Measurements from ENCODE around the gene ZNF385B.
"Not testable (repeated sequence)": the region's sequence is repeated elsewhere in the genome, so short reads cannot be mapped to it uniquely, and the experiment has no call there.

The ZNF385B gene

GRCh38 chr2:179467111-179467510 lies 394.3 kb downstream of the ZNF385B start:
- Histone ChIP-seq H3K27me3 (ENCODE audit: insufficient read depth, poor library complexity, severe bottlenecking) (no peaks in the 10 kb centered on the region), H3K4me3 (replicated peaks; ENCODE audit: insufficient read depth, low read length) (no peak overlapping the region), H3K27ac (replicated peaks) (no peak overlapping the region)
- DNase-seq (ENCODE audit: low read depth in 1 of 2, low spot score in 1 of 2), result no peak
- TF ChIP-seq GABPA (IDR thresholded peaks at IDR 0.05; ENCODE audit: low read depth), result no peak

GRCh38 chr2:179461420-179461819 lies 400.0 kb downstream of the ZNF385B start:
- TF ChIP-seq POLR2AphosphoS5 (IDR thresholded peaks at IDR 0.05; ENCODE audit: low read depth), result no peak
- no peak for TF ChIP-seq CTCF (IDR thresholded peaks at IDR 0.05; ENCODE audit: insufficient read depth, low read length)
- TF ChIP-seq GABPA (IDR thresholded peaks at IDR 0.05; ENCODE audit: low read depth), result no peak
- no peak for TF ChIP-seq SPI1 (IDR thresholded peaks at IDR 0.05; ENCODE audit: borderline replicate concordance, low read depth)
- TF ChIP-seq REST (IDR thresholded peaks at IDR 0.05; ENCODE audit: insufficient replicate concordance, low read depth), result no peak
- H3K4me3 ChIP-seq (replicated peaks; ENCODE audit: insufficient read depth, low read length), result no peak overlapping the region
- DNase-seq (ENCODE audit: low read depth in 1 of 2, low spot score in 1 of 2), result no peak
- no peaks in the 10 kb centered on the region for H3K27me3 ChIP-seq (ENCODE audit: insufficient read depth, poor library complexity, severe bottlenecking)
- H3K27ac ChIP-seq (replicated peaks), result no peak overlapping the region

GRCh38 chr2:179460181-179460929 lies 401.1 kb downstream of the ZNF385B start:
- Histone ChIP-seq H3K27ac (replicated peaks) (no peak overlapping the region), H3K27me3 (ENCODE audit: insufficient read depth, poor library complexity, severe bottlenecking) (no peaks in the 10 kb centered on the region), H3K4me3 (replicated peaks; ENCODE audit: insufficient read depth, low read length) (no peak overlapping the region)
- TF ChIP-seq SPI1 (IDR thresholded peaks at IDR 0.05; ENCODE audit: borderline replicate concordance, low read depth) (no peak), GABPA (IDR thresholded peaks at IDR 0.05; ENCODE audit: low read depth) (no peak), REST (IDR thresholded peaks at IDR 0.05; ENCODE audit: insufficient replicate concordance, low read depth) (no peak), CTCF (IDR thresholded peaks at IDR 0.05; ENCODE audit: insufficient read depth, low read length) (no peak), POLR2AphosphoS5 (IDR thresholded peaks at IDR 0.05; ENCODE audit: low read depth) (no peak)
- DNase-seq (ENCODE audit: low read depth in 1 of 2, low spot score in 1 of 2), result no peak

DNA sequence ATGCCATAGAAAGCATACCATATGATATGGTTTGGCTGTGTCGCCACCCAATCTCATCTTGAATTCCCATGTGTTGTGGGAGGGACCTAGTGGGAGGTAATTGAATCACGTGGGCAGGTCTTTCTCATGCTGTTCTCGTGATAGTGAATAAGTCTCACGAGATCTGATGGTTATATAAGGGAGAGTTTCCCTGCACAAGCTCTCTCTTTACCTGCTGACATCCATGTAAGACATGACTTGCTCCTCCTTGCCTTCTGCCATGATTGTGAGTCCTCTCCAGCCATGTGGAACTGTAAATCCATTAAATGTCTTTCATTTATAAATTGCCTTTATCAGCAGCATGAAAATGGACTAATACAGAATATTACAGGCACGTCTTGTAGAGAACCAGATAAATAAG lies 403.3 kb downstream of the ZNF385B start:
- not testable (repeated sequence) for DNase-seq (ENCODE audit: low read depth in 1 of 2, low spot score in 1 of 2); H3K27me3 ChIP-seq (ENCODE audit: insufficient read depth, poor library complexity, severe bottlenecking); H3K4me3 ChIP-seq (replicated peaks; ENCODE audit: insufficient read depth, low read length); H3K27ac ChIP-seq (replicated peaks)

DNA sequence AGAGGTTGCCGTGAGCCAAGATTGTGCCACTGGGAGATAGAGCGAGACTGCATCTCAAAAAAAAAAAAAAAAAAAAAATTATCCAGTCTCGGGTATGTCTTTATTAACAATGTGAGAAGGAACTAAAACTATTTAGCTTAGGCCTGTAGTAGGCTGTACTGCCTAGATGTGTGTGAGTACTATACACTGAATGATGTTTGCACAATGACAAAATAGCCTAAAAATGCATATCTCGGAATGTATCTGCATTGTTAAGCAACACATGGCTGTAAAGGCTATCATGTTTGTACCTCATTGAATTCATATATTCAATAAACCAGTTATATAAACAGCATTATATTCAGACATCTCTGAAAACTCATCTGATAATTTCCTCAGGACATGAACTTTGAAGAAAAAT lies 405.6 kb downstream of the ZNF385B start:
- TF ChIP-seq GABPA (IDR thresholded peaks at IDR 0.05; ENCODE audit: low read depth) (no peak), SPI1 (IDR thresholded peaks at IDR 0.05; ENCODE audit: borderline replicate concordance, low read depth) (no peak), CTCF (IDR thresholded peaks at IDR 0.05; ENCODE audit: insufficient read depth, low read length) (no peak), POLR2AphosphoS5 (IDR thresholded peaks at IDR 0.05; ENCODE audit: low read depth) (no peak), REST (IDR thresholded peaks at IDR 0.05; ENCODE audit: insufficient replicate concordance, low read depth) (no peak)
- Histone ChIP-seq H3K27ac (replicated peaks) (no peak overlapping the region), H3K27me3 (ENCODE audit: insufficient read depth, poor library complexity, severe bottlenecking) (no peaks in the 10 kb centered on the region), H3K4me3 (replicated peaks; ENCODE audit: insufficient read depth, low read length) (no peak overlapping the region)
- DNase-seq (ENCODE audit: low read depth in 1 of 2, low spot score in 1 of 2), result no peak
